ENCODE results near the gene CALM1. TPM values are rescaled to one million over a fixed set of nuclear protein-coding genes. Genes with fewer than 3 reads are reported as not detected.

CALM1 gene
- total RNA-seq, 2 experiments from 2014 or later = 859 to 914 TPM

- Mint-ChIP-seq H3K4me1 (no peaks in the 10 kb centered on the region), H3K27ac (no peak overlapping the region), H3K9me3 (no peaks in the 10 kb centered on the region), H3K27me3 (no peaks in the 10 kb centered on the region), H3K36me3 (ENCODE audit: low read depth) (no peaks in the 10 kb centered on the region), H3K4me3 (no peak overlapping the region)
- ChIA-PET CTCF (no interaction called here), POLR2A (no interaction called here)
- DNase-seq = no peak
Measured at GRCh38 chr14:90423166-90423565, 26.3 kb downstream of the CALM1 start.

GRCh38 chr14:90424075-90424474, 27.2 kb downstream of the CALM1 start:
- H3K4me1 Mint-ChIP-seq = no peaks in the 10 kb centered on the region
- H3K27ac Mint-ChIP-seq = no peak overlapping the region
- H3K4me3 Mint-ChIP-seq = no peak overlapping the region
- no peaks in the 10 kb centered on the region for H3K27me3 Mint-ChIP-seq
- DNase-seq = no peak
- no peaks in the 10 kb centered on the region for H3K36me3 Mint-ChIP-seq (ENCODE audit: low read depth)
- CTCF ChIA-PET = interaction anchor here (0.6 kb wide), 1 partner anchor 391 kb away, joined by 3 read pairs; no protein-coding TSS in a partner anchor
- POLR2A ChIA-PET = interaction anchor here (0.5 kb wide), 1 partner anchor 22 kb away, joined by 5 read pairs; no protein-coding TSS in a partner anchor
- no peaks in the 10 kb centered on the region for H3K9me3 Mint-ChIP-seq

GRCh38 chr14:90424686-90425372, 28.0 kb downstream of the CALM1 start:
- H3K4me1 Mint-ChIP-seq = no peaks in the 10 kb centered on the region
- DNase-seq = no peak
- no peaks in the 10 kb centered on the region for H3K36me3 Mint-ChIP-seq (ENCODE audit: low read depth)
- ChIA-PET CTCF (interaction anchor here (0.6 to 0.8 kb wide), 2 partner anchors 25 to 392 kb away, joined by 3 to 4 read pairs; no protein-coding TSS in a partner anchor), POLR2A (interaction anchor here (0.5 kb wide), 1 partner anchor 23 kb away, joined by 5 read pairs; no protein-coding TSS in a partner anchor)
- no peaks in the 10 kb centered on the region for H3K9me3 Mint-ChIP-seq
- H3K27me3 Mint-ChIP-seq = no peaks in the 10 kb centered on the region
- H3K27ac Mint-ChIP-seq = no peak overlapping the region
- no peak overlapping the region for H3K4me3 Mint-ChIP-seq

- Mint-ChIP-seq H3K4me1 (no peaks in the 10 kb centered on the region), H3K27ac (no peak overlapping the region), H3K4me3 (no peak overlapping the region), H3K27me3 (no peaks in the 10 kb centered on the region), H3K36me3 (ENCODE audit: low read depth) (no peaks in the 10 kb centered on the region), H3K9me3 (no peaks in the 10 kb centered on the region)
- no peak for DNase-seq
- ChIA-PET POLR2A (no interaction called here), CTCF (interaction anchor here (0.5 kb wide), 1 partner anchor 10 kb away, joined by 3 read pairs; no protein-coding TSS in a partner anchor)
Measured at GRCh38 chr14:90425373-90425879, 28.6 kb downstream of the CALM1 start.

- no peak for DNase-seq
- POLR2A ChIA-PET = no interaction called here
- CTCF ChIA-PET = no interaction called here
- Mint-ChIP-seq H3K4me1 (no peaks in the 10 kb centered on the region), H3K4me3 (no peak overlapping the region), H3K27me3 (no peaks in the 10 kb centered on the region), H3K27ac (no peak overlapping the region), H3K9me3 (no peaks in the 10 kb centered on the region), H3K36me3 (ENCODE audit: low read depth) (no peaks in the 10 kb centered on the region)
Measured at GRCh38 chr14:90426031-90426540, 29.3 kb downstream of the CALM1 start.

GRCh38 chr14:90426663-90427062, 29.8 kb downstream of the CALM1 start:
- DNase-seq = no peak
- CTCF ChIA-PET = no interaction called here
- Mint-ChIP-seq H3K4me1 (no peaks in the 10 kb centered on the region), H3K36me3 (ENCODE audit: low read depth) (no peaks in the 10 kb centered on the region), H3K9me3 (no peaks in the 10 kb centered on the region), H3K27me3 (no peaks in the 10 kb centered on the region), H3K27ac (no peak overlapping the region), H3K4me3 (no peak overlapping the region)
- POLR2A ChIA-PET = no interaction called here

- no peaks in the 10 kb centered on the region for H3K4me1 Mint-ChIP-seq
- H3K9me3 Mint-ChIP-seq = no peaks in the 10 kb centered on the region
- ChIA-PET CTCF (no interaction called here), POLR2A (no interaction called here)
- no peaks in the 10 kb centered on the region for H3K27me3 Mint-ChIP-seq
- H3K36me3 Mint-ChIP-seq (ENCODE audit: low read depth) = no peaks in the 10 kb centered on the region
- no peak overlapping the region for H3K27ac Mint-ChIP-seq
- H3K4me3 Mint-ChIP-seq = no peak overlapping the region
- no peak for DNase-seq
Measured at GRCh38 chr14:90427848-90428426, 31.1 kb downstream of the CALM1 start.

- DNase-seq = no peak
- no peak overlapping the region for H3K27ac Mint-ChIP-seq
- H3K4me3 Mint-ChIP-seq = no peak overlapping the region
- ChIA-PET POLR2A (no interaction called here), CTCF (no interaction called here)
- no peaks in the 10 kb centered on the region for H3K9me3 Mint-ChIP-seq
- H3K4me1 Mint-ChIP-seq = no peaks in the 10 kb centered on the region
- no peaks in the 10 kb centered on the region for H3K36me3 Mint-ChIP-seq (ENCODE audit: low read depth)
- H3K27me3 Mint-ChIP-seq = no peaks in the 10 kb centered on the region
Measured at GRCh38 chr14:90428676-90429075, 31.8 kb downstream of the CALM1 start.

GRCh38 chr14:90429236-90429635, 32.4 kb downstream of the CALM1 start:
- Mint-ChIP-seq H3K4me3 (no peak overlapping the region), H3K27ac (no peak overlapping the region), H3K36me3 (ENCODE audit: low read depth) (no peaks in the 10 kb centered on the region), H3K9me3 (no peaks in the 10 kb centered on the region), H3K4me1 (no peaks in the 10 kb centered on the region), H3K27me3 (no peaks in the 10 kb centered on the region)
- CTCF ChIA-PET = interaction anchor here (1.6 kb wide), 1 partner anchor 37 kb away, joined by 3 read pairs; no protein-coding TSS in a partner anchor
- DNase-seq = no peak
- POLR2A ChIA-PET = no interaction called here

- POLR2A ChIA-PET = no interaction called here
- Mint-ChIP-seq H3K4me1 (no peaks in the 10 kb centered on the region), H3K9me3 (no peaks in the 10 kb centered on the region), H3K4me3 (no peak overlapping the region), H3K27me3 (no peaks in the 10 kb centered on the region), H3K27ac (no peak overlapping the region), H3K36me3 (ENCODE audit: low read depth) (no peaks in the 10 kb centered on the region)
- no peak for DNase-seq
- CTCF ChIA-PET = interaction anchor here (1.6 kb wide), 1 partner anchor 36 kb away, joined by 3 read pairs; no protein-coding TSS in a partner anchor
Measured at GRCh38 chr14:90429754-90430153, 32.9 kb downstream of the CALM1 start.

- no peaks in the 10 kb centered on the region for H3K9me3 Mint-ChIP-seq
- no peak overlapping the region for H3K27ac Mint-ChIP-seq
- H3K27me3 Mint-ChIP-seq = no peaks in the 10 kb centered on the region
- ChIA-PET CTCF (no interaction called here), POLR2A (no interaction called here)
- H3K4me1 Mint-ChIP-seq = no peaks in the 10 kb centered on the region
- H3K4me3 Mint-ChIP-seq = no peak overlapping the region
- DNase-seq = no peak
- H3K36me3 Mint-ChIP-seq (ENCODE audit: low read depth) = no peaks in the 10 kb centered on the region
Measured at GRCh38 chr14:90434370-90435020, 37.7 kb downstream of the CALM1 start.

- H3K4me1 Mint-ChIP-seq = no peaks in the 10 kb centered on the region
Measured at GRCh38 chr14:90438841-90439240, 42.0 kb downstream of the CALM1 start.

GRCh38 chr14:90440021-90440451, 43.2 kb downstream of the CALM1 start:
- no peak for DNase-seq
- no peaks in the 10 kb centered on the region for H3K9me3 Mint-ChIP-seq
- H3K4me1 Mint-ChIP-seq = no peaks in the 10 kb centered on the region
- ChIA-PET CTCF (interaction anchor here (0.6 to 0.7 kb wide), 2 partner anchors 12 to 1475 kb away, joined by 3 read pairs; no protein-coding TSS in a partner anchor), POLR2A (no interaction called here)
- H3K27me3 Mint-ChIP-seq = no peaks in the 10 kb centered on the region
- H3K36me3 Mint-ChIP-seq (ENCODE audit: low read depth) = no peaks in the 10 kb centered on the region
- H3K27ac Mint-ChIP-seq = no peak overlapping the region
- H3K4me3 Mint-ChIP-seq = no peak overlapping the region

More at GRCh38 chr14:90438841-90439240, 42.0 kb downstream of the CALM1 start:
- ChIA-PET POLR2A (no interaction called here), CTCF (interaction anchor here (0.6 to 0.9 kb wide), 2 partner anchors 130 to 755 kb away, joined by 3 read pairs; no protein-coding TSS in a partner anchor)
- H3K4me3 Mint-ChIP-seq = no peak overlapping the region
- no peak overlapping the region for H3K27ac Mint-ChIP-seq
- DNase-seq = no peak
- no peaks in the 10 kb centered on the region for H3K9me3 Mint-ChIP-seq
- no peaks in the 10 kb centered on the region for H3K27me3 Mint-ChIP-seq
- H3K36me3 Mint-ChIP-seq (ENCODE audit: low read depth) = no peaks in the 10 kb centered on the region

Measured in activated CD4-positive, alpha-beta T cell treated with anti-CD3 and anti-CD28 coated beads, Interleukin-2, amount 10 ng/mL, durations not matched to agents 7 days and 5 days (primary cell).